Measurements from ENCODE around the gene IFI16.

Gene IFI16

GRCh38 chr1:159066108-159066507 is 56.4 kb downstream of the IFI16 start:
- DNase-seq = peak in 1 of 14 donors; percentile 17

DNA sequence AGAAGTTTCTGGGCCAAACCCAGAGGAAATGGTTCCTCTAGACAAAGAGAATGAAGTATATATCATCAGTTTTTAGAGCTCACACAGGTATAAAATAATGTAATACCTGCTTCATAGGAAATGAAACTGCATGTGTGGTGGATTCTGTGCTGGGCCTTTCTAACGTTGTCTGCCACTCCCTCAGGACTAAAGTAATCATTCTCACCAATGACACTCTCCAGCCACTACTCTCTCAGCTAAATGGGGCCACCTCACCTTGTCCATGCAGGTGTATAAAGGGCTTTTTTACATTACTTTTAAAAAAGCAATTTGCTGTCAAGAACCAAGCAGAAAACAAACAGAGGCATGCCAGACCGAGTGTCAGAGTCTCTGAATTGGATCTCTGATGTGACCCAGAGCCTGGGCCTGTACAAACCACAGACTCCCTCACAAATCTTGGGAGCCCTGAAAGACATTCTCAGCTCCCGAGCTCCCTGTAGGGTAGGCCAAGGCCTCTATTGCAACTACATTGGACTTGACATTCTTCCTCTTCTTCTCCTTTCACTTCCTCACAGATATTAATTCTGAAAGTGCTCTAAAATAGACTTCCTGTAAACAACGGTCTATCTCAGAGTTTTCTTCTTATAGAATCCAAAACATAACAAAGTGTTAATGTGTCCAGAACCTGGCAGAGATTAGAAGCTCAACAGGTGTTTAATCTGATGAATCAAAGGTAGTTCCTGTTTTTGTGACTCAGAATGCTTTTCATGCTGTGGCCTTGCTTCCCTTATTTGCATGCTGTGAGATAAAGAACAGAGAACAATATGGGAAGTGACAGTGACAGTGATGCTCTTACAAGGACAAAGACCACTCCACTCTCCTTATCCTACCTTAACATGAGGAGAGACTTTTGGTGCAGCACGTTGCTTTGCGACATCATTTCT is 58.3 kb downstream of the IFI16 start:
- DNase-seq = peak in 2 of 14 donors; percentile 7 to 12

- no peak for DNase-seq
Observed at GRCh38 chr1:159068886-159069285, 59.2 kb downstream of the IFI16 start.

DNA sequence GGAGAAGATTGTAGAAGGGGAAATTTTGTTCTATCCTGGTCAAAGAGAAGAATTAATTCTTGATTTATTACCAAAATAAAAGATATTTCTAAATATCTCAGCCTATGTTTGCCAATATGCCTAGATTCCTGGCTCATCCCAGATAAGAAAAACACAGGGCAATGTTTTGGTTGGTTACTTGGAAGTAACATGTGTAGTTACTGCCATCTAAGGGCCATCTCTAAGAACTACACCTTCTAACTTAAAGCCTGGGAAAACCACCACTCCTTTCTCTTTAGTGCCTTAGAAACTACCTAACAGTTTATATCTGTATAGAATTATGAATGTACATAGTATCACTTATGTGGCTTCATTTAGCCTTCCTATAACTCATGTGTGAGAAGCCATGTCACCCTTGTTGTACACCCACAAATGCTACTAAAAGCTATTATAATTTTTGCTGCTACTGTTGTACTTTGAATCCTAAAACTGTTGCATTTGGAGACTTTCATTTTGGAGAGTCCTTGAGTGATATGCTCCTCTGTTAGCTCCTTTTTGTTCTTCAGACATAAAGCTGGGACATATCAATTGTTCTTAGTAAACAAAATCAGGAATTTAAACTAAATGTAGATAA is 62.4 kb downstream of the IFI16 start:
- DNase-seq = peak in 1 of 14 donors; percentile 4

GRCh38 chr1:159076438-159077119 is 66.9 kb downstream of the IFI16 start, which contains the start of gene AIM2:
Gene AIM2 (minus strand): TSS chr1:159076766. CDS start chr1:159073499, 3,267 bp downstream.
- no peak for DNase-seq

GRCh38 chr1:159077120-159077961 is 67.6 kb downstream of the IFI16 start:
- no peak for DNase-seq

DNA sequence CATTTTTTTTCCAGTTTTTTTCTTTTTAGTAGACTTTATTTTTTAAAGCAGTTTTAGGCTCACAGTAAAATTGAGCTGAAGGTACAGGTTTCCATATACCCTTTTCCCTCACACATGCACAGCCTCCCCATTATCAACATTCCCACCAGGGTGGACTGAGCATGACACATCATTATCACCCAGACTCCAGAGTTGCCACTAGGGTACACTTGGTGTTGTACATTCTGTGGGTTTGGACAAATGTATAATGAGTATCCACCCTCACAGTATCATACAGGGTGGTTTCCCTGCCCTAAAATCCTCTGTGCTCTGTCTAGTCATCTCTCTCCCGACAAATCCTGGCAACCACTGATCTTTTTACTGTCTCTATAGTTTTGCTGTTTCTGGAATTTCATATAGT is 69.8 kb downstream of the IFI16 start:
- DNase-seq = no peak

DNA sequence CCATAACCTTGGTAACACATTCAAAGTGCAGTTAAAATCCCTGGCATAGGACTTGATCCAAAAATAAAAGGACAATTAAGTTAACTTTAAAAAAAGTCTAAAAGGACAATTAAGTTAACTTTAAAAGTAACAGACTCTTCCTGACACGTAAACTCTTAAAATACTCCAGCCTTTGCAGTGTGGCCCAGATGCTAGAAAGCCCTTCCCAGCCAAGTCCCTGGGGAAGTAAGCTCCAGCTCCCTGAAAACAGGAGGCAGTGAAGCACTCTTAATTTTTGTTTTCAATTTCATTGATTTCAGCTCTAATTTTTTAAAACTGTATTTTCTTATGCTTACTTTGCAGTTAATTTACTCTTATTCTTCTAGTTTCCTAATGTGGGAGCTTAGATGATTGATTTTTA is 71.9 kb downstream of the IFI16 start:
- DNase-seq = no peak

DNA sequence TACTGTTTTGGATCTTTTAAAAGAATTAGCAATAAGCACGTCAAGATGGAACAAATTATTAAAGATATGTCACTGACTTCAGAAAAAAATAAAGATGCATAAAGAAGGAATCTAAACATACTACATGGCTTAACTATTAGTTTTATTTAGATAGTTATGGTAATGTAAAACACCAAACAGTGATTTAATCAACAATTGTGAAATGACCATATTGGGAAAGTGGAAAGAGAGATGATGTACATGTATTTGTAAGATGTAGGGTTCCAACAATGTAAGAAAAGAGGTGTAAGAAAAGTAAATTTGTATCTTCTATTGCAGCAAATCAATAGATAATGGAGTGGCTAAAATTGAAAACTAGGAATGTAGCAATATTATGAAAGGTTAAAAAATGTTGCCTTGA is 73.3 kb downstream of the IFI16 start:
- no peak for DNase-seq

DNA sequence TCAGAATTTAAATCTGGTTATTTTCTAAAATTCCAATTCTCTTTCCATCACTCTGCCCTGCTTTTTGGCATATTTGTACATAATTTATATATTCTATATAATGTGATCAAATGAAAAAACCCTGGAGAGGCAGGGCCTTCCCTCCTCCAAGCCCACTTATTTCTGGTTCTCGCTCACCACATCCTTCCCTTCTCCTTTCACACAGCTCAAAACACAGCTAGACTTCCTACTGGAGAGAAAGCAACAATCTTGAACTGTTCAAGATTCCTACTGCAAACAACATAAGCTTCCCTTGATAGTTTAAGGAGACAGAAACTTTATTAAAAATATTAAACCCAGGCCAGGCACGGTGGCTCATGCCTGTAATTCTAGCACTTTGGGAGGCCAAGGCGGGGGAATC is 74.4 kb downstream of the IFI16 start:
- DNase-seq = no peak

- no peak for DNase-seq
Observed at GRCh38 chr1:159084867-159085266, 75.2 kb downstream of the IFI16 start.

DNA sequence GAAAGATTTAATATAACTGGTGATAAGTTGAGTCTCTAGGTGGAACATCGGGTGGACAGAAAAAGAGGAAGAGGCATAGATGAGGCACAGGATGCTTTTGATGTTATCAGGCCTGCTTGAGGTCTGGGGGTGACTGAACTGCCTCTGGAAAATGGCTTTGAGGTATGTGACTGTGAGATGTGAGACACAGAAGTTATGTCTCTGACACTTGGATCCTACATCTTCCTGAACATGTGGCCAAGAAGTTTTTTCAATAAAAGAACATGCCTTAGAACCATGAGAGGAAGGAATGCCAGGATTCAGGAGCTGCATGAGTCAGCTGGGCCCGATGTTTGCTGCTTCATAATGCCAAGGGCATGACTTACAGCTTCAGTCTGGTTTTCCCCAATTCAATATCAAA is 78.3 kb downstream of the IFI16 start:
- no peak for DNase-seq

GRCh38 chr1:159088546-159089183 is 79.0 kb downstream of the IFI16 start:
- DNase-seq = no peak

DNA sequence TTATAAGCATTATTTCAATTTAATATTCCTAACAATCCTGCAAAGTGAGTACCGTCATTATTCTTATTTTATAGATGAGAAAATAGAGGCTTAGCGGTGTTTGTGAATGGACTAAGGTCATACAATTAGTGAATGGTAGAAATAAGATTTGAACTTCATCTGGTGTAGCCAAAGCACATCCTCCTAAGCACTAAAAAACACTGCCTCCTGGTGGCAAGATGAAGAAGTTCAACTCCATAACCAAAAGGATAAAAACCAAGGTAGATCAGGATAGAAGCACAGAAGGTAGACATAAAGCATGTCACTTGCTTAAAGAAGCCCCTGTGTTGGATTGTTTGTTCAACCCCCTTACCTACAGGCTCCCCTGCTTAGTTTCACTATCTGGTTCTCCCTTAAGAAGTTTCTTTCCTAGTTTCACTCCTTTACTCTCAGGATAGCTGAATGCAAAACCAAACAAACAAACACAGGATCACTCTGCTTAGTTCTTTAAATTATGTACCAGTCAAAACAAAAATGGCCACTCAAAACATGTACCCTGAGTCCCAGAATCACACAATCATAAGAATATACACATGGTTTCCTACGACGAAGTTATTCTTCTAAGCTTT is 79.6 kb downstream of the IFI16 start:
- no peak for DNase-seq

DNA sequence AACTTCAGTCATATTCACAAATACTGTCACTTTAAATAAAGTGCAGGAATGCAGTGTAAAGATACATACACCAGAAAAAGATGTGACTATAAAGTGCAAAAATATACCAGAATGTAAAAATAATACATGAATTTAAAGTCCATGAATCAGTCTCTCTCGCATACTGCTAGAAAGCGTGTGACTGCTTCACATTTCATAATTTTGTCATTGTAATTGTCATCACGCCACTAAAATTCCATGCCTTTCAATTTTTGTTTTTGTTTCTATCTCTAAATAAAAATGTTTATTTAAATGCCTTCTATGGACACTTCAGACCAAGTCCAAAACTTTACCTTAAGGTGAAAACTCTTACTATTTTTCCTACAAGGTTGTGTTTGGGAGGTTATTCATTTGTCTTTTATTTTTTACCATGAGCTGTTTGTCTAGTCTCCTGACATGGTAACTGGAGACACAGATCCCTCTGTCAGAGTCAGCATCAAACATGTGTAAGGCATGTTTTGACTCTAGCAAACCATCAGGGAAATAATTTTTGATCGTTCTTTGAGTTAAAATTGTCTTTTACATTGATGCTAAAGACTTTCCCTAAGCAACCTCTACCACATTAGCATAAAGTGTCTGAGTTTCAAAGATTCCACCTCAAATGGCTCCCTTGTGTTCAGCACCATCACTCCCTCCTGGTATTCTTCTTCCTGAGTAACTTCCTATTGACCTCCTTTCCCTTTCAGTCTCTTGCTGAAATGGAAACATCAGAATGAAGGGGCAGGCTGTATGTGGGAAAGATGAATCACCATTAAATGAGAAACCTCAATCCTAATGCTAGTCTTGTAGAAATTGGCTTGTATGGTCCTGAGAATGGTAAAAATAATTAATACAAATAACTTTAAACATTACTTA is 80.8 kb downstream of the IFI16 start:
- DNase-seq = no peak

DNA sequence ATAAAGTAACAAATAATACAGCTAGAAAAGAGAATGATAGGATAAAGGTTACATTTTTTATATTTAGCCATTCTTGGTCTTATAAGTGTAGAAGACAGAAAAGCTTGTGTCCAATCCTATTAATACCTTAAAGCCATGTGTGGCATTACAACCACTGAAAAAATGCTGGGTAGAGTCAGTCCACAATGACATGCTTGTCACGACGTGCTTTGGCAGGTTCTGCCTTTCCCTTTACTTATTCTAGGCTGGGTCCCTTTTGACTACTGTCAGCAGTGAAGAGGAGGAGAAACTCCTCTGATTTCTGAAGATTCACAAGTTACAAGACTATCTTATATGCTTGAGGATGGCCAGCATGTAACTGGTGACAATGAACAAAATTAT is 81.5 kb downstream of the IFI16 start:
- no peak for DNase-seq

DNA sequence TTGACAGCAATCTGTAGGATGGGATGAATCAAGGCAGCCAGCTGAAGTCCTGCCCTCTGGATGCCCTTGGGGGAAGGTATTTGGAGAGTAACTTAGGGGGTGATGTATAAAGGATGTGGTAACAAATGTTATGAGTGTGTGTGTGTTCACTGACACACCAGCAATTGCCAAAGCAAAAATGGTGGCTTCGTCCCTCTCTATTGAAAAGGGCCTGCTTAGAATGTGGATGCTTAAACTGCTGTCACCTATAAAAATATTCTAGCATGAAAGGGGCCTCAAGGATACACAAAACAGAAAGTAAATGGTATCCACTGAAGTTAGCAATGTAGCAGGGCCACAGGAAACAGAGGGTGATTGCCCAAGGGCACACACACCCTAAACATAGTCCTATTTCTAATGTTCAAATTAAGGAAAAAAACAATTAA is 81.9 kb downstream of the IFI16 start:
- no peak for DNase-seq

DNA sequence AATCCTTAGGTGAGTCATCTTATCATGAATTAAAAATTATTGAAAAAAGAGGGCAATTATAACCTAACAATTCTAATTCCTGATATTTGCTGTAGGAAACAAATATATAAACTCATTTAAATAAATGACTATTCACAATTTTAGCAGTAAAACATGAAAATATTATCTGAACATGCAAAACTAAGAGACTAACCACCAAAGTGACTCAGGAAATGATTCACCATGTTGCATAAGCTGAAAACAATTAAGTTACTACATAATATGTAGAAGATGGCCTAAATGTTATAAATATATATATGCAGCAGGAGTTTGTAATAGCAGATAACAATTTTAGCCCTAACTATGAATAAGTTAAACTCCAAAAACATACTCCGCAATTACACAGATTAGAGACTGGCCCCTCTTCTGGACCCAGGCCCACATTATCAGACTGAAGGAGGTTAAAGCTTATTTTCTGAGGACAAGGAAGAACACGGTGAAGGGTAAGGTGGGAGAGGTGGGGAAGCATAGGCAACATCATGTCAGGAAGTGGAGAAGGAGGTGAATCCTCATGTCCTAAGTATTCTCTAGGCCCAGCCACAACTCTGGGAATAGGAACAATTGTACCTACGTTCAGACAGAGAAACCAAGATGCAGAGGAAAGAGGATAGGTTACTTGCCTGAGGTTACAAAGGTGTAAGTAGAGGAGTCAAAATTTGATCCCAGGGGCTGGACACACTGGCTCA is 82.5 kb downstream of the IFI16 start:
- no peak for DNase-seq

- no peak for DNase-seq
Observed at GRCh38 chr1:159098596-159098995, 88.9 kb downstream of the IFI16 start.

GRCh38 chr1:159100589-159100988 is 90.9 kb downstream of the IFI16 start:
- no peak for DNase-seq

Measured in C1 segment of cervical spinal cord (tissue), 14 donors.